ENCODE results near the gene KCTD7.
"Not testable (repeated sequence)": the region's sequence is repeated elsewhere in the genome, so short reads cannot be mapped to it uniquely, and the experiment has no call there.

Gene KCTD7

GRCh38 chr7:66679633-66680244 is 51.1 kb downstream of the KCTD7 start:
- H3K36me3 ChIP-seq (ENCODE audit: control insufficient read depth, insufficient read depth, low read length), result no peaks in the 10 kb centered on the region
- no peak overlapping the region for H3K9ac ChIP-seq (ENCODE audit: low read depth, low read length)
- H3K4me3 ChIP-seq (ENCODE audit: low read depth, low read length), result no peak overlapping the region
- no peaks in the 10 kb centered on the region for H3K4me1 ChIP-seq (ENCODE audit: control insufficient read depth, insufficient read depth, low read length)
- no peaks in the 10 kb centered on the region for H3K27me3 ChIP-seq (ENCODE audit: control insufficient read depth, insufficient read depth, low read length)
- no peaks in the 10 kb centered on the region for H3K9me3 ChIP-seq (ENCODE audit: control insufficient read depth, insufficient read depth, low read length)

GRCh38 chr7:66681491-66682349 is 53.0 kb downstream of the KCTD7 start:
- Histone ChIP-seq H3K27me3 (ENCODE audit: control insufficient read depth, insufficient read depth, low read length) (no peaks in the 10 kb centered on the region), H3K4me3 (ENCODE audit: low read depth, low read length) (peak overlapping the region; percentile 81), H3K36me3 (ENCODE audit: control insufficient read depth, insufficient read depth, low read length) (no peaks in the 10 kb centered on the region), H3K9ac (ENCODE audit: low read depth, low read length) (peak overlapping the region; percentile 81), H3K4me1 (ENCODE audit: control insufficient read depth, insufficient read depth, low read length) (no peaks in the 10 kb centered on the region), H3K9me3 (ENCODE audit: control insufficient read depth, insufficient read depth, low read length) (no peaks in the 10 kb centered on the region)

DNA sequence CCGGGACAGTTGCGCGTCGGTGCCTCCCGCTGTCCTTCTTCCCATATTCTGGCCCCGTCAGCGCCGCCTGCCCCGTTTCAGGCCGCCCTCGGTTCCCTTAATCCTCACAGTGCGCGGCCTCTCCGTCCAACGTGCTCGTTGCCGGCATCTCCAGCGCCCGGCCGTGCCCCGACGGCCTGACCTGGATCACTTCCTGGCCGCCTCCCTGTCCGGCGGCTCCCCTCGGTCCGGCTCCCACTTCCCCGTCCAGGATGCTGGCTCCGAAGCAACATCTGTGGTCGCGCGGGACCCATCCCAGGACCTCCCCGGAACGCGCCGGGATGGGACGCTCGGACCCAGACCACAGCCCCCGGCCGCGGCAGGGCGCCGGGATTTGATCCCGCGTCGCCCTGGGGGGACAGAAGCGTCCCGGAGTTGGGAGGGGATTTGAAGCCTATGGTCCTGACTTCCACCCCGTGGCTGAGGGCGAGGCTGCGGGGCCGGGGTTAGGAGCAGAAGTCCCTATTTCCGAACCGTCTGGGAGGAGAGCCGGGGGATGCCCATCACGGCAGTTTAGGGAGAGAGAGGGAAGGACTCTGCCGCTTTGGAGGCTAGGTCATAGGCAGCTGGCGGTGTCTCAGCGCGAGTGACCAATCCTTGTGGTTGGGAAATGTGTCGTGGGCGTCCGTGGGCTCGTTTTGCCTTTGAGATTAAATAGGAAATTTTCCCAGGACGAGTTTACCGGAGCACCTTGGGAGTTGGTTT is 53.8 kb downstream of the KCTD7 start:
- Histone ChIP-seq H3K36me3 (ENCODE audit: control insufficient read depth, insufficient read depth, low read length) (no peaks in the 10 kb centered on the region), H3K9me3 (ENCODE audit: control insufficient read depth, insufficient read depth, low read length) (no peaks in the 10 kb centered on the region), H3K27me3 (ENCODE audit: control insufficient read depth, insufficient read depth, low read length) (no peaks in the 10 kb centered on the region), H3K9ac (ENCODE audit: low read depth, low read length) (peak overlapping the region; percentile 54), H3K4me1 (ENCODE audit: control insufficient read depth, insufficient read depth, low read length) (no peaks in the 10 kb centered on the region), H3K4me3 (ENCODE audit: low read depth, low read length) (peak overlapping the region; percentile 81)

DNA sequence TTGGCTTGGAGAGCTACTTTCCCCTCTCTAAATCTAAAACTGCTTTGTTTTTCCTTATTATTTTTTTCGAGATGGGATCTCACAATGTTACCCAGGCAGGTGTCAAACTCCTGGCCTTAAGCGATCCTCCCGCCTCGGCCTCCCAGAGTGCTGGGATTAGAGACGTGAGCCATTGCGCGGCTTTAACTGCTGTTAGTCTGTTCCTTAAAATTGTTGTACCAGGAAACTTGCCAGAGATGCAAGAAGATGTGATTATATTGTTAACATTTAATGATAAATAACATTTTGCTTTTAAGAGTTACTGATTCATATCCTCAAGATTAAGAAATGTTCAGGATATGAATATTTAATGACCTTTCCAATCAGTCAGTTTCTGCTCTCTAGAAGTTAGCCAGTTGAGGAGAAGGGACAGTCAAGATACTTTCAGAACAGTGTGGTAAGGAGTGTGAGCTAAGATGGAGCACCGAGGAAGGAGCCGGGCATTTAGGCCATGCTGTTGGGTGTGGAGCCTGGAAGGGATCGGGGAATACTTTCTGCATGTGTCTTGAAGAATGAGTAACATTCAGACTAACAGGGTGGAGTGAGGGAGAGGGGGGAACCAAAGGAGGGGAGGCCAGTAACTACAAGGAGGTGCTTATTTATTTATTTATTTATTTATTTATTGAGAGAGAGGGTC is 54.6 kb downstream of the KCTD7 start:
- not testable (repeated sequence) for H3K4me1 ChIP-seq (ENCODE audit: control insufficient read depth, insufficient read depth, low read length); H3K9me3 ChIP-seq (ENCODE audit: control insufficient read depth, insufficient read depth, low read length); H3K9ac ChIP-seq (ENCODE audit: low read depth, low read length); H3K27me3 ChIP-seq (ENCODE audit: control insufficient read depth, insufficient read depth, low read length); H3K36me3 ChIP-seq (ENCODE audit: control insufficient read depth, insufficient read depth, low read length)
- peak overlapping the region; percentile 81 for H3K4me3 ChIP-seq (ENCODE audit: low read depth, low read length)

DNA sequence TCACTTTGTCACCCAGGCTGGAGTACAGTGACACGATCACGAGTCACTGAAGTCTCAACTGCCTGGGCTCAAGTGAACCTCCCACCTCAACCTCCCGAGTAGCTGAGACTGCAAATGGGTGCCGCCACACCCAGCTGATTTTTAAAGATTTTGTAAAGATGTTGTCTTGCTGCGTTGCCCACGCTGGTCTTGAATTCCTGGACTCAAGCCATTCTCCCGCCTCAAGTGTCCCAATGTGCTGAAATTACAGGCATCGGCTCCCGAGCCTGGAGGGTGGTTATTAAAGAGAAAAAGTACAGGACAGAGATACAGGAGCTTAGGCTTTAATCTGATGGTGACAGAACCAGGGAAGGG is 55.1 kb downstream of the KCTD7 start:
- Histone ChIP-seq H3K27me3 (ENCODE audit: control insufficient read depth, insufficient read depth, low read length) (no peaks in the 10 kb centered on the region), H3K9me3 (ENCODE audit: control insufficient read depth, insufficient read depth, low read length) (no peaks in the 10 kb centered on the region), H3K4me1 (ENCODE audit: control insufficient read depth, insufficient read depth, low read length) (no peaks in the 10 kb centered on the region), H3K36me3 (ENCODE audit: control insufficient read depth, insufficient read depth, low read length) (no peaks in the 10 kb centered on the region), H3K9ac (ENCODE audit: low read depth, low read length) (no peak overlapping the region), H3K4me3 (ENCODE audit: low read depth, low read length) (no peak overlapping the region)

DNA sequence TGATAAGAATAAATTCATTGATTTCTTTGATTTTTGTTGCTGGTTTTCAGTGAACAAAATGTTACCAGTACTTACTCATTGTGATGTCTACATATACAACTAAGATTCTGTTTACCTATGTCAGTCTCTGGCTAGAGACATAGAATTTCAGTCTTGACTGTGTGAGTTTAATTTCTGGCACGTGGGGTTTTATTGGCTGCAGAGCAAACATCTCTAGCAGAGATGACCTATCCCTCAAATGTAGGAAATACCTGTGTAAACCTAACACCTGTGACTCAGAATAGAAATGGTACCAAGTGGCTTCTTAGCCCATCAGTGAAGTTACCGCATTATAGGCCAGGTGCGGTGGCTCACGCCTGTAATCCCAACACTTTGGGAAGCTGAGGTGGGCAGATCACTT is 57.0 kb downstream of the KCTD7 start:
- H3K4me3 ChIP-seq (ENCODE audit: low read depth, low read length); H3K9me3 ChIP-seq (ENCODE audit: control insufficient read depth, insufficient read depth, low read length); H3K4me1 ChIP-seq (ENCODE audit: control insufficient read depth, insufficient read depth, low read length); H3K36me3 ChIP-seq (ENCODE audit: control insufficient read depth, insufficient read depth, low read length); H3K27me3 ChIP-seq (ENCODE audit: control insufficient read depth, insufficient read depth, low read length); H3K9ac ChIP-seq (ENCODE audit: low read depth, low read length): not testable (repeated sequence)

DNA sequence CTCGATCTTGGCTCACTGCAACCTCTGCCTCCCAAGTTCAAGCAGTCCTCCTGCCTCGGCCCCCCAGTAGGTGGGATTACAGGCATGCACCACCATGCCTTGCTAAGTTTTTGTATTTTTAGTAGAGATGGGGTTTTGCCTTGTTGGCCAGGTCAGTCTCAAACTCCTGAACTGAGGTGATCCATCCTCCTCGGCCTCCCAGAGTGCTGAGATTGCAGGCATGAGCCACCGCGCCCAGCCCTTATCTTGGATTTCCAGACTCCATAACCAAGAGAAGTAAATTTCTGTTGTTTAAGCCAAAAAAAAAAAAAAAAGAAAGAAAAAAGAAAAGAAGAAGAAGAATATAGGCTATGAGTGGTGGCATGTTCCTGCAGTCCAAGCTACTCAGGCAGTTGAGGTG is 58.5 kb downstream of the KCTD7 start:
- Histone ChIP-seq H3K4me3 (ENCODE audit: low read depth, low read length) (no peak overlapping the region), H3K9me3 (ENCODE audit: control insufficient read depth, insufficient read depth, low read length) (no peaks in the 10 kb centered on the region)

DNA sequence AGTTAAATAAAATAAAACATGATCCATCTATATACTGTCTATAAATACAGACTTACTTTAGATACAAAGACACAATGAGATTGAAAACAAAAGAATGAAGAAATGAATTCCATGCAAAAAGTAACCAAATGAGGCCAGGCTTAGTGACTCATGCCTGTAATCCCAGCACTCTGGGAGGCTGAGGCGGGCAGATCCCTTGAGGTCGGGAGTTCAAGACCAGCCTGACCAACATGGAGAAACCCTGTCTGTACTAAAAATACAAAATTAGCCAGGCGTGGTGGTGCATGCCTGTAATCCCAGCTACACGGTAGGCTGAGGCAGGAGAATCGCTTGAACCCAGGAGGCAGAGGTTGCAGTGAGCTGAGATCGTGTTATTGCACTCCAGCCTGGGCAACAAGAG is 59.0 kb downstream of the KCTD7 start:
- H3K4me3 ChIP-seq (ENCODE audit: low read depth, low read length); H3K9ac ChIP-seq (ENCODE audit: low read depth, low read length); H3K36me3 ChIP-seq (ENCODE audit: control insufficient read depth, insufficient read depth, low read length); H3K9me3 ChIP-seq (ENCODE audit: control insufficient read depth, insufficient read depth, low read length); H3K27me3 ChIP-seq (ENCODE audit: control insufficient read depth, insufficient read depth, low read length); H3K4me1 ChIP-seq (ENCODE audit: control insufficient read depth, insufficient read depth, low read length): not testable (repeated sequence)

More for the DNA sequence above, 58.5 kb downstream of the KCTD7 start:
- Histone ChIP-seq H3K27me3 (ENCODE audit: control insufficient read depth, insufficient read depth, low read length) (no peaks in the 10 kb centered on the region), H3K4me1 (ENCODE audit: control insufficient read depth, insufficient read depth, low read length) (no peaks in the 10 kb centered on the region), H3K36me3 (ENCODE audit: control insufficient read depth, insufficient read depth, low read length) (no peaks in the 10 kb centered on the region), H3K9ac (ENCODE audit: low read depth, low read length) (no peak overlapping the region)

GRCh38 chr7:66689081-66689480 is 60.4 kb downstream of the KCTD7 start:
- Histone ChIP-seq H3K4me3 (ENCODE audit: low read depth, low read length) (no peak overlapping the region), H3K9me3 (ENCODE audit: control insufficient read depth, insufficient read depth, low read length) (no peaks in the 10 kb centered on the region), H3K36me3 (ENCODE audit: control insufficient read depth, insufficient read depth, low read length) (no peaks in the 10 kb centered on the region), H3K4me1 (ENCODE audit: control insufficient read depth, insufficient read depth, low read length) (no peaks in the 10 kb centered on the region), H3K27me3 (ENCODE audit: control insufficient read depth, insufficient read depth, low read length) (no peaks in the 10 kb centered on the region), H3K9ac (ENCODE audit: low read depth, low read length) (no peak overlapping the region)

DNA sequence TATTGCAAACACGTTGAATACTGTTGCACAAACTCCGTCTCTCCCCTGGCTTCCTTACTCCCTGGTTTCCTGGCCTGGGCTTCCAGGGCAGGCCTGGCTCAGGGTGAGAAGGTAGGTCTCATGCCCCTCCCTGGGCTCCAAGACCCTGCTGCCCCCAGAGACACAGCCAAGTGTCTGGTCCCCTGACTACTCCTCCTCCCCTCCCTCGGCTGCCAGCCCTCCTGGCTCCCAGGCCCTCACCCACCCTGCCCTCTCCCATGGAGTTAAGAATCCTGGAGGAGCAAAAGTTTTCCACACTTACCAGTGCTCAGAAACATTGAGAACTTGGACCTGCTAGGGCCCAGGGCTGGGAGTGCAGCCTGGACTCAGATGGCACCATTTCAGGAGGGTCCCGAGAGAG is 64.7 kb downstream of the KCTD7 start:
- no peaks in the 10 kb centered on the region for H3K4me1 ChIP-seq (ENCODE audit: control insufficient read depth, insufficient read depth, low read length)
- H3K4me3 ChIP-seq (ENCODE audit: low read depth, low read length), result no peak overlapping the region
- H3K27me3 ChIP-seq (ENCODE audit: control insufficient read depth, insufficient read depth, low read length), result no peaks in the 10 kb centered on the region
- no peaks in the 10 kb centered on the region for H3K9me3 ChIP-seq (ENCODE audit: control insufficient read depth, insufficient read depth, low read length)
- H3K36me3 ChIP-seq (ENCODE audit: control insufficient read depth, insufficient read depth, low read length), result no peaks in the 10 kb centered on the region
- H3K9ac ChIP-seq (ENCODE audit: low read depth, low read length), result no peak overlapping the region

Measured in iPS-15b (cell line).